GM12878 (cell line): ENCODE results near the gene RPL37A. TPM values are rescaled to one million over a fixed set of nuclear protein-coding genes. Genes with fewer than 3 reads are reported as not detected.

ENCODE experiments used
- ATAC-seq: fragments of 200-7000 bp; cut with Tn5 transposase; 3 replicates; pipeline ENCODE4 v1.9.1; 2020; ENCODE audit warnings: mild to moderate bottlenecking, moderate library complexity
- BruUV-seq: library from RNA; stranded (reverse); fragments of 400-500 nt; replicated peaks from 2 replicates; lab custom pipeline; 2021; lab: Mats Ljungman, UMichigan
- CTCF ChIA-PET: fragments of 300-600 bp; sonication (Branson Sonifier 250); formaldehyde crosslinking; extraction: SDS; loops from one replicate; lab custom pipeline; 2021; ENCODE audit warnings: inconsistent platforms; lab: Yijun Ruan, JAX
- POLR2A ChIA-PET: fragments of 350-600 bp; formaldehyde crosslinking; extraction: SDS; loops from one replicate; lab custom pipeline; 2021; ENCODE audit warnings: inconsistent platforms; lab: Charles Lee
- RAD21 ChIA-PET: fragments of 300-600 bp; sonication (Branson Sonifier 250); formaldehyde crosslinking; loops from one replicate; lab custom pipeline; 2023; ENCODE audit warnings: antibody characterized with exemption; ENCODE audit not compliant: unreplicated experiment; lab: Charles Lee
- SMC1A ChIA-PET: fragments of 300-600 bp; sonication (Branson Sonifier 250); formaldehyde crosslinking; loops from one replicate; lab custom pipeline; 2023; ENCODE audit not compliant: unreplicated experiment, uncharacterized antibody; lab: Charles Lee
- DNase-seq: peaks from one replicate; pipeline ENCODE4 v3.0.0-alpha.2; 2011; ENCODE audit warnings: low read depth, low spot score
- FAIRE-seq: peaks from 3 replicates; lab custom pipeline; 2011; peaks lifted over from hg19 to GRCh38; lab: Jason Lieb, UNC
- H2AFZ ChIP-seq: 2 replicates; pipeline ENCODE4 v1.6.0; 2011; ENCODE audit warnings: low read depth, low read length, control low read depth; ENCODE audit not compliant: control insufficient read depth
- H3K27ac ChIP-seq: 2 replicates; pipeline ENCODE4 v1.5.1; 2011; ENCODE audit warnings: control low read depth; ENCODE audit not compliant: control insufficient read depth, insufficient read depth
- H3K27me3 ChIP-seq, 2 experiments: replicated peaks in 1 of 2; 2 replicates each; pipeline versions ENCODE4 v1.6.0 to v1.6.1; 2011; ENCODE audit warnings: low read length in 1 of 2; ENCODE audit not compliant: control insufficient read depth in 2 of 2, insufficient read depth in 2 of 2
- H3K36me3 ChIP-seq, 2 experiments: 2 replicates each; pipeline ENCODE4 v1.5.1; 2011; ENCODE audit warnings: low read length in 1 of 2; ENCODE audit not compliant: control insufficient read depth in 2 of 2, insufficient read depth in 2 of 2
- H3K4me1 ChIP-seq: 2 replicates; pipeline ENCODE4 v1.6.1; 2011; ENCODE audit warnings: mild to moderate bottlenecking, low read length, moderate library complexity, mixed read lengths; ENCODE audit not compliant: control insufficient read depth, insufficient read depth
- H3K4me2 ChIP-seq: 2 replicates; pipeline ENCODE4 v1.6.0; 2011; ENCODE audit warnings: control low read depth; ENCODE audit not compliant: control insufficient read depth, insufficient read depth
- H3K4me3 ChIP-seq: fragments of 200-600 bp; sonication (generic); 2 replicates; pipeline ENCODE4 v1.5.1; 2016
- H3K79me2 ChIP-seq: 2 replicates; pipeline ENCODE4 v1.6.0; 2011; ENCODE audit warnings: low read length; ENCODE audit not compliant: control insufficient read depth, insufficient read depth
- H3K9ac ChIP-seq: 2 replicates; pipeline ENCODE4 v1.8.0; 2011; ENCODE audit warnings: low read length, control low read depth, mixed read lengths; ENCODE audit not compliant: control insufficient read depth, insufficient read depth
- H3K9me3 ChIP-seq: replicated peaks from 3 replicates; pipeline ENCODE4 v1.5.1; 2011; ENCODE audit warnings: mild to moderate bottlenecking, low read length; ENCODE audit not compliant: control insufficient read depth, insufficient read depth
- H4K20me1 ChIP-seq: 2 replicates; pipeline ENCODE4 v1.6.0; 2011; ENCODE audit not compliant: control insufficient read depth, insufficient read depth
- E4F1 ChIP-seq: fragments of 450-650 bp; IDR thresholded peaks from 2 replicates; pipeline ENCODE4 v1.6.1; 2018; ENCODE audit warnings: borderline replicate concordance, mild to moderate bottlenecking; ENCODE audit not compliant: partially characterized antibody
- HCFC1 ChIP-seq: fragments of 150-350 bp; IDR thresholded peaks from 2 replicates; pipeline ENCODE4 v1.6.1; 2014; ENCODE audit warnings: low read length
- HDAC2 ChIP-seq: fragments of 200-600 bp; sonication (generic); IDR thresholded peaks from 2 replicates; pipeline ENCODE4 v1.6.1; 2017
- MAX ChIP-seq: IDR thresholded peaks from 2 replicates; pipeline ENCODE4 v1.6.1; 2012; ENCODE audit warnings: low read depth, low read length, improper control_type of control experiment
- MLLT1 ChIP-seq: fragments of 450-650 bp; IDR thresholded peaks from 2 replicates; pipeline ENCODE4 v1.6.1; 2016; ENCODE audit warnings: mild to moderate bottlenecking
- MTA3 ChIP-seq: IDR thresholded peaks from 2 replicates; pipeline ENCODE4 v1.6.1; 2012; ENCODE audit warnings: low read length, inconsistent platforms, borderline replicate concordance
- MXI1 ChIP-seq: fragments of 150-350 bp; IDR thresholded peaks from 2 replicates; pipeline ENCODE4 v1.6.1; 2011; ENCODE audit warnings: low read depth, mild to moderate bottlenecking, inconsistent platforms, low read length, improper control_type of control experiment
- MYB ChIP-seq: fragments of 150-350 bp; IDR thresholded peaks from 2 replicates; pipeline ENCODE4 v1.6.1; 2014; ENCODE audit warnings: mild to moderate bottlenecking, low read depth, low read length, borderline replicate concordance
- PML ChIP-seq: IDR thresholded peaks from 2 replicates; pipeline ENCODE4 v1.6.1; 2012; ENCODE audit warnings: low read length, inconsistent platforms
- RB1 ChIP-seq: fragments of 450-650 bp; formaldehyde crosslinking; IDR thresholded peaks from 2 replicates; pipeline ENCODE4 v1.6.1; 2017; ENCODE audit warnings: mild to moderate bottlenecking, borderline replicate concordance
- RFX5 ChIP-seq: IDR thresholded peaks from 2 replicates; pipeline ENCODE4 v1.6.1; 2011; ENCODE audit warnings: low read depth, low read length, improper control_type of control experiment
- SMAD1 ChIP-seq: fragments of 450-650 bp; IDR thresholded peaks from 2 replicates; pipeline ENCODE4 v1.6.1; 2018; ENCODE audit warnings: mild to moderate bottlenecking, low read depth; ENCODE audit not compliant: partially characterized antibody
- SMC3 ChIP-seq: IDR thresholded peaks from 2 replicates; pipeline ENCODE4 v1.6.1; 2011; ENCODE audit warnings: low read length, improper control_type of control experiment, borderline replicate concordance
- SP1 ChIP-seq: IDR thresholded peaks from one replicate; pipeline ENCODE4 v1.6.1; 2011; ENCODE audit warnings: low read depth, low read length
- SREBF1 ChIP-seq: IDR thresholded peaks from 2 replicates; pipeline ENCODE4 v1.6.1; 2012; ENCODE audit warnings: mild to moderate bottlenecking, low read length
- SRF ChIP-seq, 2 experiments: IDR thresholded peaks; 2 replicates each; pipeline ENCODE4 v1.6.1; 2011; ENCODE audit warnings: low read depth in 2 of 2, low read length in 2 of 2, mild to moderate bottlenecking in 1 of 2, moderate library complexity in 1 of 2
- TCF3 ChIP-seq: IDR thresholded peaks from 2 replicates; pipeline ENCODE4 v1.6.1; 2012; ENCODE audit warnings: low read depth, mild to moderate bottlenecking, low read length, borderline replicate concordance; ENCODE audit not compliant: insufficient read depth
- ZBTB40 ChIP-seq: fragments of 450-650 bp; IDR thresholded peaks from 2 replicates; pipeline ENCODE4 v1.6.1; 2016; ENCODE audit warnings: mild to moderate bottlenecking, moderate library complexity, borderline replicate concordance
- in situ Hi-C: fragments of 300-500 bp; cut with MboI; formaldehyde crosslinking; loops from 9 replicates; pipeline ENCODE4 v1.14.3; 2018; ENCODE audit warnings: mixed read lengths
- intact Hi-C: fragments of 100-400 bp; cut with micrococcal nuclease; formaldehyde crosslinking; loops from one replicate; pipeline ENCODE4 v1.14.2; 2022; ENCODE audit not compliant: unreplicated experiment
- polyA plus RNA-seq, 11 experiments: library from polyadenylated mRNA; depleted of rRNA in 4 of 11; unstranded in 6 of 11; stranded (reverse) in 5 of 11; fragments of >200 nt; fragmentation: Nextera tagmentation in 4 of 11; fragmentation: Illumina TruSeq in 1 of 11; extraction: Ambion mirVana in 4 of 11; extraction: Trizol in 1 of 11; gene quantifications; 1 replicate in 1 of 11; 2 replicates in 10 of 11; pipeline versions ENCODE4 v1.2.1 to v1.2.3, GENCODE V29; 2011 to 2016; ENCODE audit warnings: inconsistent platforms in 2 of 11, missing spikeins in 2 of 11, low read depth in 1 of 11
- total RNA-seq, 4 experiments: library from RNA; depleted of rRNA in 3 of 4; stranded (reverse); fragments of >200 nt in 3 of 4; fragmentation: Illumina TruSeq in 1 of 4; extraction: Trizol in 1 of 4; gene quantifications; 2 replicates each; pipeline versions ENCODE4 v1.2.1 to v1.2.3, GENCODE V29; 2013 to 2021

Gene RPL37A
- total and polyA plus RNA-seq, 10 of the 15 experiments (the other 5 are each of a cell fraction or from before 2014, with no cell fraction given): 2,847 to 6,854 (median 5,110) TPM

GRCh38 chr2:216469661-216470060, 29.0 kb upstream of the RPL37A start:
- no peaks in the 10 kb centered on the region for H3K9me3 ChIP-seq
- in situ Hi-C loops: no loop called here
- FAIRE-seq: no peak
- no peak for TF ChIP-seq HCFC1
- no peak for TF ChIP-seq TCF3
- no peak for TF ChIP-seq RFX5
- TF ChIP-seq MLLT1: no peak
- TF ChIP-seq ZBTB40: no peak
- TF ChIP-seq SRF (IDR thresholded peaks at IDR 0.05; ENCODE audit: low read depth in 2 of 2, low read length in 2 of 2): no peak
- TF ChIP-seq SMAD1: no peak
- TF ChIP-seq MTA3: no peak
- no peak for TF ChIP-seq HDAC2
- no peak for TF ChIP-seq E4F1
- TF ChIP-seq MYB: no peak
- TF ChIP-seq MAX: no peak
- TF ChIP-seq PML: no peak
- TF ChIP-seq SMC3: no peak
- TF ChIP-seq SREBF1: no peak
- TF ChIP-seq RB1: no peak
- no peak for TF ChIP-seq SP1
- TF ChIP-seq MXI1: no peak

More at GRCh38 chr2:216469661-216470060, 29.0 kb upstream of the RPL37A start:
- Histone ChIP-seq H3K27ac (no peak overlapping the region), H2AFZ (no peak overlapping the region), H3K4me3 (no peak overlapping the region), H3K4me1 (no peaks in the 10 kb centered on the region), H3K4me2 (no peak overlapping the region), H3K36me3 (peaks cover 0 to 2% of the 10 kb centered on the region in 2 experiments; a peak in 1 of 4 replicates), H3K27me3 (no peaks in the 10 kb centered on the region), H3K9ac (no peak overlapping the region), H3K79me2 (no peaks in the 10 kb centered on the region), H4K20me1 (no peaks in the 10 kb centered on the region)
- intact Hi-C loops: no loop called here
- RAD21 ChIA-PET: no interaction called here
- ATAC-seq: no peak
- CTCF ChIA-PET: interaction anchor here (0.9 kb wide), 1 partner anchor 47 kb away, joined by 4 read pairs; no protein-coding TSS in a partner anchor
- no peak for DNase-seq
- SMC1A ChIA-PET: no interaction called here
- POLR2A ChIA-PET: interaction anchor here (0.6 to 1.3 kb wide), 2 partner anchors 28 to 192 kb away, joined by 3 to 4 read pairs; no protein-coding TSS in a partner anchor
- BruUV-seq: no TSS peak
